Fibroblast of skin of left biceps (primary cell): ENCODE results near the gene TMEM213.
"Not testable (repeated sequence)": the region's sequence is repeated elsewhere in the genome, so short reads cannot be mapped to it uniquely, and the experiment has no call there.

ENCODE experiments used
- DNase-seq, 2 experiments: peaks; one replicate each; pipeline ENCODE4 v3.0.0-alpha.2; 2013; ENCODE audit warnings: low read depth in 2 of 2

TMEM213 gene

GRCh38 chr7:138797046-138797445 is 748 bp upstream of the TMEM213 start:
- not testable (repeated sequence) for DNase-seq

GRCh38 chr7:138798836-138799235 is 1.0 kb downstream of the TMEM213 start:
- DNase-seq, result no peak

GRCh38 chr7:138799336-138800000 is 1.7 kb downstream of the TMEM213 start:
- DNase-seq, result no peak

GRCh38 chr7:138801256-138801655 is 3.5 kb downstream of the TMEM213 start:
- DNase-seq, result no peak

GRCh38 chr7:138802706-138803105 is 4.9 kb downstream of the TMEM213 start:
- no peak for DNase-seq

GRCh38 chr7:138804618-138805017 is 6.8 kb downstream of the TMEM213 start:
- DNase-seq, result no peak

GRCh38 chr7:138809346-138809745 is 11.6 kb downstream of the TMEM213 start:
- no peak for DNase-seq

GRCh38 chr7:138811327-138811726 is 13.5 kb downstream of the TMEM213 start:
- not testable (repeated sequence) for DNase-seq

GRCh38 chr7:138813945-138814344 is 16.2 kb downstream of the TMEM213 start:
- DNase-seq, result no peak

- DNase-seq, result no peak
These were observed 17.1 kb downstream of the TMEM213 start for GRCh38 chr7:138814816-138815332.

- DNase-seq, result no peak
These were observed 18.9 kb downstream of the TMEM213 start for GRCh38 chr7:138816650-138817049.

- no peak for DNase-seq
These were observed 21.8 kb downstream of the TMEM213 start for GRCh38 chr7:138819625-138820024.

GRCh38 chr7:138821912-138822311 is 24.1 kb downstream of the TMEM213 start:
- no peak for DNase-seq

- DNase-seq, result no peak
These were observed 25.2 kb downstream of the TMEM213 start for GRCh38 chr7:138822867-138823535.

GRCh38 chr7:138825049-138825721 is 27.4 kb downstream of the TMEM213 start:
- no peak for DNase-seq

GRCh38 chr7:138828302-138828701 is 30.5 kb downstream of the TMEM213 start:
- DNase-seq, result no peak

GRCh38 chr7:138829335-138829734 is 31.5 kb downstream of the TMEM213 start:
- no peak for DNase-seq

- DNase-seq, result no peak
These were observed 35.2 kb downstream of the TMEM213 start for GRCh38 chr7:138832966-138833365.

GRCh38 chr7:138833596-138833995 is 35.8 kb downstream of the TMEM213 start:
- no peak for DNase-seq

- DNase-seq, result no peak
These were observed 36.8 kb downstream of the TMEM213 start for GRCh38 chr7:138834583-138834982.

- no peak for DNase-seq
These were observed 37.3 kb downstream of the TMEM213 start for GRCh38 chr7:138835087-138835486.

- DNase-seq, result no peak
These were observed 39.8 kb downstream of the TMEM213 start for GRCh38 chr7:138837627-138838026.

GRCh38 chr7:138838166-138838565 is 40.4 kb downstream of the TMEM213 start:
- no peak for DNase-seq
